ENCODE results near the gene ARHGEF11.

DNA sequence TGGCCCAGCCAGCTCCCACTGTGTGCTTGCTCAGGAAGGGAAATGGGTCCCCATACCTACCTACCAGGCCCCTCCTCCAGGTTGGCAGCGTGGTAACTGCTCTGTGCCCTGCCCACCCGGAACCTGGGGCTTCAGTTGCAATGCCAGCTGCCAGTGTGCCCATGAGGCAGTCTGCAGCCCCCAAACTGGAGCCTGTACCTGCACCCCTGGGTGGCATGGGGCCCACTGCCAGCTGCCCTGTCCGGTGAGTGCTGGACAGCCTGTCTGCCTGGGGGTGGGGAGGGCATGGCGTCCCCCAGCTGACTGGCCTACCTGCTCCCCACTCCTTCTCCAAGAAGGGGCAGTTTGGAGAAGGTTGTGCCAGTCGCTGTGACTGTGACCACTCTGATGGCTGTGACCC lies 135.9 kb downstream of the ARHGEF11 start:
- no peak for TF ChIP-seq GABPA (IDR thresholded peaks at IDR 0.05 in 1 of 2, conservative IDR thresholded peaks at IDR 0.05 in 1 of 2)
- TF ChIP-seq, protein P1, sequence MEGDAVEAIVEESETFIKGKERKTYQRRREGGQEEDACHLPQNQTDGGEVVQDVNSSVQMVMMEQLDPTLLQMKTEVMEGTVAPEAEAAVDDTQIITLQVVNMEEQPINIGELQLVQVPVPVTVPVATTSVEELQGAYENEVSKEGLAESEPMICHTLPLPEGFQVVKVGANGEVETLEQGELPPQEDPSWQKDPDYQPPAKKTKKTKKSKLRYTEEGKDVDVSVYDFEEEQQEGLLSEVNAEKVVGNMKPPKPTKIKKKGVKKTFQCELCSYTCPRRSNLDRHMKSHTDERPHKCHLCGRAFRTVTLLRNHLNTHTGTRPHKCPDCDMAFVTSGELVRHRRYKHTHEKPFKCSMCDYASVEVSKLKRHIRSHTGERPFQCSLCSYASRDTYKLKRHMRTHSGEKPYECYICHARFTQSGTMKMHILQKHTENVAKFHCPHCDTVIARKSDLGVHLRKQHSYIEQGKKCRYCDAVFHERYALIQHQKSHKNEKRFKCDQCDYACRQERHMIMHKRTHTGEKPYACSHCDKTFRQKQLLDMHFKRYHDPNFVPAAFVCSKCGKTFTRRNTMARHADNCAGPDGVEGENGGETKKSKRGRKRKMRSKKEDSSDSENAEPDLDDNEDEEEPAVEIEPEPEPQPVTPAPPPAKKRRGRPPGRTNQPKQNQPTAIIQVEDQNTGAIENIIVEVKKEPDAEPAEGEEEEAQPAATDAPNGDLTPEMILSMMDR (IDR thresholded peaks at IDR 0.05; ENCODE audit: low read depth, low read length, missing input control): no peak
- no peak for TF ChIP-seq JUND (IDR thresholded peaks at IDR 0.05)
- TF ChIP-seq FOXA1 (IDR thresholded peaks at IDR 0.05): no peak
- no peak for TF ChIP-seq RAD21 (IDR thresholded peaks at IDR 0.05)
